Neural progenitor cell (in vitro differentiated cells): ENCODE measurements around the gene COG4. TPM values are rescaled to one million over a fixed set of nuclear protein-coding genes. Genes with fewer than 3 reads are reported as not detected.

Experiments
- DNase-seq: peaks from one replicate; pipeline ENCODE4 v3.0.0-alpha.2; 2016; ENCODE audit warnings: low spot score
- H2AFZ ChIP-seq: fragments of 200-600 bp; sonication (generic); replicated peaks from 2 replicates; pipeline ENCODE4 v1.6.1; 2016; ENCODE audit warnings: antibody characterized with exemption
- H3F3A ChIP-seq: fragments of 200-600 bp; sonication (generic); 2 replicates; pipeline ENCODE4 v1.6.1; 2016; ENCODE audit warnings: antibody characterized with exemption, low read depth
- H3K27ac ChIP-seq: fragments of 200-600 bp; sonication (generic); 2 replicates; pipeline ENCODE4 v1.5.1; 2016; ENCODE audit warnings: mild to moderate bottlenecking
- H3K27me3 ChIP-seq: fragments of 200-600 bp; sonication (generic); 2 replicates; pipeline ENCODE4 v1.6.1; 2016; ENCODE audit warnings: mild to moderate bottlenecking, moderate library complexity
- H3K36me3 ChIP-seq: fragments of 200-600 bp; sonication (generic); 2 replicates; pipeline ENCODE4 v1.5.1; 2016
- H3K4me1 ChIP-seq: fragments of 200-600 bp; sonication (generic); 2 replicates; pipeline ENCODE4 v1.6.1; 2016; ENCODE audit warnings: mixed run types
- H3K4me2 ChIP-seq: fragments of 200-600 bp; sonication (generic); 2 replicates; pipeline ENCODE4 v1.6.1; 2016
- H3K4me3 ChIP-seq: fragments of 200-600 bp; sonication (generic); 2 replicates; pipeline ENCODE4 v1.5.1; 2016
- H3K79me2 ChIP-seq: fragments of 200-600 bp; sonication (generic); 2 replicates; pipeline ENCODE4 v1.6.1; 2016; ENCODE audit warnings: low read depth
- H3K9ac ChIP-seq: fragments of 200-600 bp; sonication (generic); 2 replicates; pipeline ENCODE4 v1.6.1; 2016
- H3K9me3 ChIP-seq: fragments of 200-600 bp; sonication (generic); 2 replicates; pipeline ENCODE4 v1.5.1; 2016; ENCODE audit warnings: low read depth
- H4K20me1 ChIP-seq: fragments of 200-600 bp; sonication (generic); 2 replicates; pipeline ENCODE4 v1.6.1; 2016; ENCODE audit warnings: low read depth
- H3K27ac Mint-ChIP-seq: 3 replicates; pipeline ENCODE4 v1.8.0; 2021; ENCODE audit warnings: mixed read lengths
- H3K27me3 Mint-ChIP-seq: 2 replicates; pipeline ENCODE4 v1.8.0; 2022; ENCODE audit warnings: low read depth, mild to moderate bottlenecking, inconsistent platforms, moderate library complexity, mixed read lengths; ENCODE audit not compliant: insufficient read depth
- H3K36me3 Mint-ChIP-seq: 3 replicates; pipeline ENCODE4 v1.8.0; 2021; ENCODE audit warnings: mixed read lengths
- H3K4me1 Mint-ChIP-seq: 3 replicates; pipeline ENCODE4 v1.8.0; 2021; ENCODE audit warnings: mixed read lengths
- H3K4me3 Mint-ChIP-seq: 3 replicates; pipeline ENCODE4 v1.8.0; 2021; ENCODE audit warnings: mild to moderate bottlenecking, moderate library complexity, mixed read lengths
- H3K9me3 Mint-ChIP-seq: 3 replicates; pipeline ENCODE4 v1.8.0; 2020; ENCODE audit warnings: mixed read lengths
- EZH2 ChIP-seq: fragments of 200-600 bp; sonication (generic); IDR thresholded peaks from 2 replicates; pipeline ENCODE4 v1.6.1; 2017; ENCODE audit warnings: antibody characterized with exemption, mild to moderate bottlenecking, moderate library complexity
- EZH2phosphoT487 ChIP-seq: fragments of 200-600 bp; sonication (generic); IDR thresholded peaks from 2 replicates; pipeline ENCODE4 v1.6.1; 2017; ENCODE audit warnings: antibody characterized with exemption
- total RNA-seq: library from RNA; depleted of rRNA; stranded (reverse); fragments of >200 nt; gene quantifications from 2 replicates; pipeline ENCODE4 v1.2.3, GENCODE V29; 2015; ENCODE audit warnings: low replicate concordance
- TF ChIP-seq, protein P1 (sequence below): fragments of 200-600 bp; sonication (generic); IDR thresholded peaks from 2 replicates; pipeline ENCODE4 v1.5.1; 2017; ENCODE audit warnings: antibody characterized with exemption, mild to moderate bottlenecking

Gene COG4
- total RNA-seq, 1 donor from 2014 or later = 62.4 TPM

DNA sequence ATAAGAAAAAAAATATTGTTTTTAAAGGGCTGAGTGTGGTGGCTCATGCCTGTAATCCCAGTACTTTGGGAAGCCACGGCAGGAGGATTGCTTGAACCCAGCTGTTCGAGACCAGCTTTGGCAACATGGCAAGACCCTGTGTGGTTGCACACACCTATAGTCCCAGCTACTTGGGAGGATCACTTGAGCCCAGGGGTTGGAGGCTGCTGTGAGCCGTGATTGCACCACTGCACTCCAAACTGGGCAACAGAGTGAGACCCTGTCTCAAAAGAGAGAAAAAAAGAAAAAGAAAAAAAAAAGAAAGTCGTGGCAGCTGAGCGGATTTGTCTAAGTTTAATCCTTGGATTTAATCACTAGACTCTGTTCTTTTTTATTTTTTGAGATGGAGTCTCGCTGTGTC, 75.3 kb downstream of the COG4 start:
- Mint-ChIP-seq H3K4me3 (no peak overlapping the region), H3K27ac (no peak overlapping the region), H3K36me3 (no peaks in the 10 kb centered on the region), H3K27me3 (peaks cover 8% of the 10 kb centered on the region), H3K4me1 (no peaks in the 10 kb centered on the region), H3K9me3 (no peaks in the 10 kb centered on the region)
- Histone ChIP-seq H3K4me2 (no peak overlapping the region), H4K20me1 (no peaks in the 10 kb centered on the region), H3F3A (no peaks in the 10 kb centered on the region), H3K27ac (no peak overlapping the region), H3K36me3 (no peaks in the 10 kb centered on the region), H3K9ac (no peak overlapping the region), H3K4me3 (no peak overlapping the region), H3K4me1 (no peaks in the 10 kb centered on the region), H3K9me3 (no peaks in the 10 kb centered on the region), H2AFZ (no peak overlapping the region), H3K27me3 (no peaks in the 10 kb centered on the region), H3K79me2 (no peaks in the 10 kb centered on the region)
- DNase-seq = no peak
- TF ChIP-seq, protein P1, sequence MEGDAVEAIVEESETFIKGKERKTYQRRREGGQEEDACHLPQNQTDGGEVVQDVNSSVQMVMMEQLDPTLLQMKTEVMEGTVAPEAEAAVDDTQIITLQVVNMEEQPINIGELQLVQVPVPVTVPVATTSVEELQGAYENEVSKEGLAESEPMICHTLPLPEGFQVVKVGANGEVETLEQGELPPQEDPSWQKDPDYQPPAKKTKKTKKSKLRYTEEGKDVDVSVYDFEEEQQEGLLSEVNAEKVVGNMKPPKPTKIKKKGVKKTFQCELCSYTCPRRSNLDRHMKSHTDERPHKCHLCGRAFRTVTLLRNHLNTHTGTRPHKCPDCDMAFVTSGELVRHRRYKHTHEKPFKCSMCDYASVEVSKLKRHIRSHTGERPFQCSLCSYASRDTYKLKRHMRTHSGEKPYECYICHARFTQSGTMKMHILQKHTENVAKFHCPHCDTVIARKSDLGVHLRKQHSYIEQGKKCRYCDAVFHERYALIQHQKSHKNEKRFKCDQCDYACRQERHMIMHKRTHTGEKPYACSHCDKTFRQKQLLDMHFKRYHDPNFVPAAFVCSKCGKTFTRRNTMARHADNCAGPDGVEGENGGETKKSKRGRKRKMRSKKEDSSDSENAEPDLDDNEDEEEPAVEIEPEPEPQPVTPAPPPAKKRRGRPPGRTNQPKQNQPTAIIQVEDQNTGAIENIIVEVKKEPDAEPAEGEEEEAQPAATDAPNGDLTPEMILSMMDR = no peak
- TF ChIP-seq EZH2phosphoT487 (no peak), EZH2 (no peak)

DNA sequence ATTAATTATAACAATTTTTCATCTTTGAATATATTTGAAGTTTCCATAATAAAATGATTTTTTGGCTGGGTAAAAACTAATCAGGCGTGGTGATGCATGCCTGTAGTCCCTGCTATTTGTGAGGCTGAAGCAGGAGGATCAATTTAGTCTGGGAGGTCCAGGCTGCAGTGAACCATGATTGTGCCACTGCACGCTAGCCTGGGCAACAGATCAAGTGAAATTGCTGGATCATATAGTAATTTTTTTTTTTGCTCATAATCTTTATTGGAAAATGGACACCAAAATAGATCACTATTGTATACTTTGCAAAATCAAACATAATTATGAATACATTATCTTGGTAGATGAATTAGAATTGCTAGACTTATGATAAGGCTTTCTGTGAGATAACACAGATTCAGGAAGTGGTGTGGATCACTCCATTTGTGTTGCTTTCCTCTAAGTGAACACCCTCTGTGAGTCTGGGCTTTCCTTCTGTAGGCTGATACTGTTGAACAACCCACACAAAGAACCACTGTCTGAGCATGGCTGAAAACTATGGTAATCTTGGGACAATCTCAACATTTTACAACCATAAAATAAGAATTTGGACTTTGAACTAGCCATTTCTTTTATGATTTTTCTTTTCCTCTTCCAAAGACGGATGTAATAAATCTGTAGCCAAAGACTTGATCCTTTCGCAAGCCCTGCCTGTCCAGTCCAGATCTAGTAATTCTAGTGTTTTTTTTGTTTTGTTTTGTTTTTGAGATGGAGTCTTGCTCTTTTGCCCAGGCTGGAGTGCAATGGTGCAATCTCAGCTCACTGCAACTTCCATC, 78.9 kb downstream of the COG4 start:
- no peak overlapping the region for H3K9ac ChIP-seq
- H3K4me2 ChIP-seq = no peak overlapping the region
- Mint-ChIP-seq H3K4me1 (peaks cover 5% of the 10 kb centered on the region), H3K36me3 (no peaks in the 10 kb centered on the region), H3K27ac (no peak overlapping the region), H3K9me3 (no peaks in the 10 kb centered on the region), H3K4me3 (no peak overlapping the region), H3K27me3 (peaks cover 13% of the 10 kb centered on the region)
- no peaks in the 10 kb centered on the region for H3K9me3 ChIP-seq
- peaks cover 7% of the 10 kb centered on the region for H3K4me1 ChIP-seq
- H4K20me1 ChIP-seq = no peaks in the 10 kb centered on the region
- H3K4me3 ChIP-seq = no peak overlapping the region
- no peaks in the 10 kb centered on the region for H3K79me2 ChIP-seq
- DNase-seq = no peak
- no peaks in the 10 kb centered on the region for H3F3A ChIP-seq
- H3K27ac ChIP-seq = no peak overlapping the region
- no peak overlapping the region for H2AFZ ChIP-seq
- no peaks in the 10 kb centered on the region for H3K27me3 ChIP-seq
- TF ChIP-seq EZH2 (no peak), EZH2phosphoT487 (no peak)
- TF ChIP-seq, protein P1 = no peak
- no peaks in the 10 kb centered on the region for H3K36me3 ChIP-seq

DNA sequence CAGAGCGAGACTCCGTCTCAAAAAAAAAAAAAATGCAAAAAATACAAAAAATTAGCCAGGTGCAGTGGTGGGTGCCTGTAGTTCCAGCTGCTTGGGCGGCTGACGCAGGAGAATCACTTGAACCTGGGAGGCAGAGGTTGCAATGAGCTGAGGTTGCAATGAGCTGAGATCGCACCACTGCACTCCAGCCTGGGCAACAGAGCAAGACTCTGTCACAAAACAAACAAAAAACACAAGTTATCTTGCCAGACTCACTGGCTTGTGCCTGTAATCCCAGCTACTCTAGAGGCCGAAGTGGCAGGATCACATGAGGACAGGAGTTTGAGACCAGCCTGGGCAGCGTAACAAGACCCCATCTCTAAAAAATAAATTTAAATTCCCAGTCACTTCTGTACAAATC, 81.0 kb downstream of the COG4 start:
- Histone ChIP-seq H3K9ac (no peak overlapping the region), H3K36me3 (no peaks in the 10 kb centered on the region), H3F3A (peaks cover 10% of the 10 kb centered on the region), H3K4me2 (no peak overlapping the region), H3K27ac (no peak overlapping the region), H3K27me3 (no peaks in the 10 kb centered on the region), H3K9me3 (no peaks in the 10 kb centered on the region), H4K20me1 (peaks cover 10% of the 10 kb centered on the region), H2AFZ (no peak overlapping the region), H3K79me2 (peaks cover 12% of the 10 kb centered on the region), H3K4me3 (no peak overlapping the region), H3K4me1 (peaks cover 17% of the 10 kb centered on the region)
- Mint-ChIP-seq H3K4me1 (peaks cover 14% of the 10 kb centered on the region), H3K4me3 (no peak overlapping the region), H3K36me3 (no peaks in the 10 kb centered on the region), H3K27ac (no peak overlapping the region), H3K27me3 (peaks cover 13% of the 10 kb centered on the region), H3K9me3 (no peaks in the 10 kb centered on the region)
- TF ChIP-seq EZH2phosphoT487 = no peak
- TF ChIP-seq, protein P1 = no peak
- TF ChIP-seq EZH2 = no peak
- no peak for DNase-seq
